ENCODE data around the gene JPH4.

GRCh38 chr14:23570806-23571483 lies 7.6 kb downstream of the JPH4 start:
- TF ChIP-seq CTCF (conservative IDR thresholded peaks at IDR 0.05 in 1 of 2, IDR thresholded peaks at IDR 0.05 in 1 of 2; ENCODE audit: low read depth in 1 of 2, low read length in 2 of 2) (no peak), EZH2 (IDR thresholded peaks at IDR 0.05; ENCODE audit: low read length, missing control alignments) (no peak)
